Common myeloid progenitor, CD34-positive (primary cell): Measurements from ENCODE around the gene MICU1.

Source experiments
- CTCF ChIA-PET: fragments of 350-600 bp; sonication (Branson Sonifier 250); formaldehyde crosslinking; loops from one replicate; lab custom pipeline; 2021; ENCODE audit warnings: antibody characterized with exemption; lab: Charles Lee
- POLR2A ChIA-PET: fragments of 350-600 bp; sonication (Branson Sonifier 250); formaldehyde crosslinking; loops from one replicate; lab custom pipeline; 2021; ENCODE audit warnings: antibody characterized with exemption; lab: Charles Lee
- DNase-seq, 3 donors: peaks; one replicate each; pipeline versions ENCODE4 v3.0.0 to v3.0.0-alpha.2; 2013
- H3K27ac ChIP-seq, 2 experiments: 1 replicate in 1 of 2; 2 replicates in 1 of 2; pipeline ENCODE4 v1.7.0; 2013; ENCODE audit warnings: inconsistent platforms in 2 of 2, low read length in 2 of 2, mild to moderate bottlenecking in 2 of 2, low read depth in 1 of 2, moderate library complexity in 1 of 2; ENCODE audit not compliant: severe bottlenecking in 2 of 2, insufficient read depth in 1 of 2, poor library complexity in 1 of 2
- H3K27me3 ChIP-seq, 5 experiments: replicated peaks in 2 of 5; 1 replicate in 3 of 5; 2 replicates in 2 of 5; pipeline versions ENCODE4 v1.6.1 to v1.7.0; 2013; ENCODE audit warnings: low read length in 4 of 5, mild to moderate bottlenecking in 2 of 5, moderate library complexity in 2 of 5, inconsistent platforms in 1 of 5; ENCODE audit not compliant: insufficient read depth in 5 of 5, control insufficient read depth in 4 of 5
- H3K36me3 ChIP-seq, 4 experiments: 1 replicate in 2 of 4; 2 replicates in 2 of 4; pipeline versions ENCODE4 v1.6.1 to v1.7.0; 2013; ENCODE audit warnings: low read length in 3 of 4, control low read depth in 1 of 4, mild to moderate bottlenecking in 1 of 4; ENCODE audit not compliant: control insufficient read depth in 4 of 4, insufficient read depth in 4 of 4
- H3K4me1 ChIP-seq, 4 experiments: 1 replicate in 3 of 4; 2 replicates in 1 of 4; pipeline versions ENCODE4 v1.6.1 to v1.7.1; 2013; ENCODE audit warnings: low read length in 3 of 4, mild to moderate bottlenecking in 3 of 4, control low read depth in 1 of 4, inconsistent platforms in 1 of 4, moderate library complexity in 1 of 4; ENCODE audit not compliant: control insufficient read depth in 4 of 4, insufficient read depth in 4 of 4; ENCODE audit errors: control extremely low read depth in 1 of 4
- H3K4me3 ChIP-seq, 7 experiments: 1 replicate in 4 of 7; 2 replicates in 3 of 7; pipeline versions ENCODE4 v1.5.1 to v1.7.0; 2013; ENCODE audit warnings: mild to moderate bottlenecking in 7 of 7, low read length in 6 of 7, moderate library complexity in 6 of 7, inconsistent platforms in 2 of 7, low read depth in 2 of 7, control low read depth in 1 of 7; ENCODE audit not compliant: insufficient read depth in 4 of 7, control insufficient read depth in 1 of 7; ENCODE audit errors: extremely low read depth in 1 of 7
- H3K9me3 ChIP-seq, 5 experiments: 1 replicate in 4 of 5; 2 replicates in 1 of 5; pipeline versions ENCODE4 v1.6.1 to v1.7.1; 2013; ENCODE audit warnings: low read length in 4 of 5, mild to moderate bottlenecking in 2 of 5, inconsistent platforms in 1 of 5, low read depth in 1 of 5, moderate library complexity in 1 of 5; ENCODE audit not compliant: control insufficient read depth in 4 of 5, insufficient read depth in 2 of 5; ENCODE audit errors: control extremely low read depth in 1 of 5
- WGBS: methylation state at CpG from one replicate; pipeline ENCODE4 v1.1.5; 2013; ENCODE audit not compliant: insufficient coverage; 5-methylcytosine and 5-hydroxymethylcytosine counted together

The MICU1 gene

GRCh38 chr10:72331575-72332422 is 294.1 kb downstream of the MICU1 start:
- ChIA-PET POLR2A (interaction anchor here (0.6 to 5.8 kb wide), 9 partner anchors 11 to 75 kb away, joined by 3 to 30 read pairs (median 3); partner anchors contain the start of gene DDIT4), CTCF (interaction anchor here (1.0 to 21.0 kb wide), 11 partner anchors 6 to 84 kb away, joined by 3 to 242 read pairs (median 6); partner anchors contain the start of gene DDIT4)
- peak overlapping the region in 4 of 7 experiments; percentile 5 to 56 (median 51) for H3K4me3 ChIP-seq
- no peaks in the 10 kb centered on the region for H3K9me3 ChIP-seq
- no peaks in the 10 kb centered on the region for H3K27me3 ChIP-seq
- H3K27ac ChIP-seq = peak overlapping the region; percentile 75 to 86
- H3K4me1 ChIP-seq = peaks cover 22 to 96% (median 93%) of the 10 kb centered on the region in 4 experiments
- peaks cover 0 to 31% (median 11%) of the 10 kb centered on the region in 4 experiments for H3K36me3 ChIP-seq
- peak; percentile 97 to 100 (median 99) for DNase-seq
- WGBS = 1% methylated on average over 20 of the region's 27 CpGs

DNA sequence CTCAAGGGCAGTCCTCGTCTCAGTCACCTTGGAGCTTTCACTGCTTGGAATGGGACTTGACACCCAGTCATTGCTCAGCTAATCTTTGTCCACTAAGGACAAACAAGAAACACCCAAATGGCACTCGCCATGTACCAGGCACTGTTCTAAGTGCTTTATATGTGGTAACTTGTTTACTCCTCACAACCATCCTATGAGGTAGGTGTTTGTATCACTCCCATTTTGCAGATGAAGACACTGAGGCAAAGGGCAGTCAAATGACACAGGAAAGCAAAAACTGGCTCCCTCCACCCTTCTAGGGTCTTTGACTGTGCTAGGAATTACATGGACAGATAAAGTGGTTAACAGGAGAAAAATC is 295.8 kb downstream of the MICU1 start:
- CTCF ChIA-PET = interaction anchor here (0.6 to 21.0 kb wide), 13 partner anchors 7 to 111 kb away, joined by 3 to 242 read pairs (median 5); partner anchors contain the start of gene DDIT4
- no peak overlapping the region for H3K27ac ChIP-seq

DNA sequence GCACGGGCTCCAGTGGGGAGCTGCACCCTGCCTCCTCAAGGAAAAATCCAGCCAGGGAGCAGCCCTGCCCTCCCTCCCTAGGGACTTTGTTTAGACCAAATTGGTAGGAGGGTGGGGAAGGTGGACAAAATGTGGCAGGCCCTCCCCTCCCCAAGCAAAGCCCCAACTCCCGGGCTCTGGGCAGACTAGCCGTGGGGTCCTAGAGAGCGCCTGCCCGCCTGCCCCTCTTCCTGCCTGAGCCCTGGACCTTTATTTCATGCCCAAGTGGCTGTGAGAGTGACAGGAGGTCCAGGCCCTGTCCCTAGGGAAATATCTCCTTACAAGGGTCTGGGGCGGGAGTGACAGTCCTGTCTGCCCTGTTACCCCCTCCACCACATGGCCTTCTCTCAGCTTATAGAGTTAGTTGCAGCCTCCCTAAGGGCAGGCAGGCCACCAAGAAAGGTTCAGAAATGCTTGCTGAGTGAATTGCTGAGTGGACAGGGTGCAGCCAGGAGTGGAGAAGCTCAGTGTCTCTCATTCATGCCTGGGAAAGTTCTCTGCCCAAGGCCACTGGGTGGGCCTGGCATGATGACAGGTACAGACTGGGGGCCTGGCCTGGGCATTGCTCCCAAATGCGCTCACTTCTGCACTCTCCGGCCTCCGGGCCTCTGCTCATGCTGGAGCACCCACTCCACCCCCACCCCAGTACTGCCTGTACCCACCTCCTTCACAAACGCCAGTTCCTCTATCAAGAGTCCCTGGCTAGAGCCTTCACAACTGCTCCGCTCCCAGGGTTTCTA is 296.4 kb downstream of the MICU1 start:
- Histone ChIP-seq H3K36me3 (peaks cover 0 to 15% (median 1%) of the 10 kb centered on the region in 4 experiments), H3K4me1 (peaks cover 22 to 86% (median 83%) of the 10 kb centered on the region in 4 experiments), H3K9me3 (no peaks in the 10 kb centered on the region), H3K27ac (no peak overlapping the region), H3K4me3 (no peak overlapping the region), H3K27me3 (no peaks in the 10 kb centered on the region)
- 85% methylated on average over 10 of the region's 11 CpGs for WGBS
- POLR2A ChIA-PET = interaction anchor here (1.1 to 5.8 kb wide), 5 partner anchors 9 to 55 kb away, joined by 3 to 30 read pairs (median 14); partner anchors contain the start of genes DDIT4 and DNAJB12
- DNase-seq = no peak
- CTCF ChIA-PET = interaction anchor here (0.6 to 21.0 kb wide), 13 partner anchors 6 to 211 kb away, joined by 3 to 242 read pairs (median 5); partner anchors contain the start of gene DDIT4

More for the DNA sequence above, 295.8 kb downstream of the MICU1 start:
- Histone ChIP-seq H3K4me3 (no peak overlapping the region), H3K9me3 (no peaks in the 10 kb centered on the region), H3K27me3 (no peaks in the 10 kb centered on the region), H3K4me1 (peaks cover 22 to 86% (median 83%) of the 10 kb centered on the region in 4 experiments), H3K36me3 (peaks cover 0 to 17% (median 1%) of the 10 kb centered on the region in 4 experiments)
- 100% methylated on average over 2 of the region's 2 CpGs for WGBS
- POLR2A ChIA-PET = interaction anchor here (2.9 to 5.8 kb wide), 3 partner anchors 9 to 55 kb away, joined by 16 to 30 read pairs (median 18); partner anchors contain the start of gene DDIT4
- DNase-seq = no peak

DNA sequence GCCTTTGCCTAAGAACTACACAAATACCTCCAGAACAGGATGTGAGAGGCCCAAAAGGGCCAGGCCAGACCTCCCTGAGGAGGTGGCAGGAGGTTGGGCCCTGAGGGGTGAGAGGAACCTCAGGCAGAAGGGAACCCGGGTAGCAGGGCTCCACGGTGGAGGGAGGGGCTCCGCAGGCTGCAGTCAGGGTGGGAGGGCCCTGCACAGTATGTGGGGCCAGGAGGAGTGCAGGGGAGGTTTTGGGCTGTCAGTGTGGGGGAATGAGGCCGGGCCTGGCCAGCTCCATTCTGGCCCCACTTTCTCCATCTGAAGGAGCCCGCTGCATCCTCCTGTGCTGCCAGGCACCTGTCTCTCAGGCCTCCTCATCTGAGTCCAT is 297.1 kb downstream of the MICU1 start:
- ChIA-PET POLR2A (interaction anchor here (0.6 to 5.8 kb wide), 7 partner anchors 9 to 329 kb away, joined by 3 to 30 read pairs (median 4); partner anchors contain the start of genes DDIT4 and DNAJB12), CTCF (interaction anchor here (0.8 to 21.0 kb wide), 13 partner anchors 9 to 210 kb away, joined by 3 to 242 read pairs (median 5); no protein-coding TSS in a partner anchor)
- peak in 2 of 3 donors; percentile 65 for DNase-seq
- no peak overlapping the region for H3K27ac ChIP-seq
- H3K27me3 ChIP-seq = no peaks in the 10 kb centered on the region
- peaks cover 0 to 11% (median 1%) of the 10 kb centered on the region in 4 experiments for H3K36me3 ChIP-seq
- peaks cover 19 to 85% (median 82%) of the 10 kb centered on the region in 4 experiments for H3K4me1 ChIP-seq
- H3K4me3 ChIP-seq = peak overlapping the region in 2 of 7 experiments; percentile 32 to 36
- 29% methylated on average over 4 of the region's 5 CpGs for WGBS
- H3K9me3 ChIP-seq = no peaks in the 10 kb centered on the region

DNA sequence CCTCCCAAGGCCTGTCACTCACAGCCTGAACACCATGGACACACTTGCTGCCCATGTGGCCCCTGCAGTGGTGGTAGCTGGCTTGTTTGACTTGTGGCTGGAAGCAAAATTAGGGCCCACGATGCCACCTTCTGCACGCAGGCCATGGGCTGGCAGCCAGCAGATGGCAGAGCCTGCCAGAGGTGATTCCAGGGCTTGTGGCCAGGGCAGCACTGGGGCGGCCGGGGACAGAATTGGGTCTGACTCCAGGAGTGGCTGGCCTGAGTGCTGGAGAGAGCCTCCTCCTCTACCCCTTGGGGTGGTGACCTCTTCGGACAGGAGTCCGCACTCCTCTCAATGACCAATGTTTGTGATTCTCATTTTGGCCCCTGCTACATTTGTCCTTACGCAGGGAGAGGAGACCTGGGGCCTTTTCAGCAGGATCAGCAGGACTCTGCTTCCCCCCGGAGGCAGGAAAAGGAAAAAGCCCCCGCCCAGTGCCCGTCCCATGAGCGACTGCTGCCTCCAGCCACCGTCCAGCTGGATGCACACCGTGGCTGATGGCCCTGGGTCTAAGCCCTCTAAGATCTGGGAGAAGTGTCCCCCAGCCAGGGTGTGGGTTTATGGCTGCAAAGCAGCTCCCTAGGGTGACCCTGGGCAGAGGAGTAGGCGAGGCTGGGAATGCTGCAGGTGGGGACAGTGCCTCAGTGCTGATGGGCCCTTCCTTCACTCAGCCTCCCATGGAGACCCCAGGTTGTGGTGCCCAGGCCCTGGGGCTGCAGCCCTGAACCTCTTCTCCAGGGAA is 297.6 kb downstream of the MICU1 start:
- Histone ChIP-seq H3K27ac (peak overlapping the region in 1 of 2 experiments; percentile 22), H3K9me3 (no peaks in the 10 kb centered on the region), H3K36me3 (peaks cover 0 to 5% (median 0%) of the 10 kb centered on the region in 4 experiments), H3K27me3 (no peaks in the 10 kb centered on the region), H3K4me1 (peaks cover 18 to 85% (median 82%) of the 10 kb centered on the region in 4 experiments), H3K4me3 (peak overlapping the region in 2 of 7 experiments; percentile 32 to 36)
- 48% methylated on average over 13 of the region's 14 CpGs for WGBS
- ChIA-PET POLR2A (interaction anchor here (0.6 to 1.7 kb wide), 8 partner anchors 8 to 330 kb away, joined by 3 to 14 read pairs (median 3); partner anchors contain the start of genes DDIT4 and DNAJB12), CTCF (interaction anchor here (0.6 to 21.0 kb wide), 18 partner anchors 10 to 202 kb away, joined by 3 to 242 read pairs (median 4); partner anchors contain the start of genes ANAPC16, ASCC1 and DDIT4)
- peak in 2 of 3 donors; percentile 59 to 62 for DNase-seq
